Epithelial cell of esophagus (primary cell): Measurements from ENCODE around the gene BCORL1.

Experiments used
- DNase-seq: peaks from one replicate; pipeline ENCODE4 v3.0.0; 2010; ENCODE audit warnings: low read depth
- H3K4me3 ChIP-seq: 2 replicates; pipeline ENCODE4 v1.5.1; 2011; ENCODE audit warnings: mild to moderate bottlenecking, low read length, control low read depth
- CTCF ChIP-seq: IDR thresholded peaks from 2 replicates; pipeline ENCODE4 v1.5.1; 2011; ENCODE audit warnings: low read depth, mild to moderate bottlenecking, low read length, control low read depth, inconsistent platforms; ENCODE audit not compliant: insufficient read depth; ENCODE audit errors: missing control alignments

The BCORL1 gene

DNA sequence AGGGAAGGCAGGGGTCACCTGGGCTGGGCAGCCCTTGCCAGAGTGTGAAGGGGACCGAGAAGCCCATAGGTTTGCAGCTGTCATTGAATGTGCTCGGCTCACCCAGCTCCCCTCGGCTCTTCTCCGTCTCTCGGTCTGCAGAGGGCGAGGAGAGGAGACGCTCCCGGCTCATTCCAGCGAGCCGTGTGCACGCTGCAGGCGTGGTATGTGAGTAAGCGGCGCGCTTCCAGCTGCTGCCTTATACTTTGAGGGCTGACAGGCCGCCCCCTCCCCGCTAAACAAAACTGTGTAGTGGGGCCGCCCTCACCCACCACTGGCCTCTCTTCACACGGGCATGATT, 23.0 kb upstream of the BCORL1 start:
- H3K4me3 ChIP-seq = no peak overlapping the region
- no peak for TF ChIP-seq CTCF

DNA sequence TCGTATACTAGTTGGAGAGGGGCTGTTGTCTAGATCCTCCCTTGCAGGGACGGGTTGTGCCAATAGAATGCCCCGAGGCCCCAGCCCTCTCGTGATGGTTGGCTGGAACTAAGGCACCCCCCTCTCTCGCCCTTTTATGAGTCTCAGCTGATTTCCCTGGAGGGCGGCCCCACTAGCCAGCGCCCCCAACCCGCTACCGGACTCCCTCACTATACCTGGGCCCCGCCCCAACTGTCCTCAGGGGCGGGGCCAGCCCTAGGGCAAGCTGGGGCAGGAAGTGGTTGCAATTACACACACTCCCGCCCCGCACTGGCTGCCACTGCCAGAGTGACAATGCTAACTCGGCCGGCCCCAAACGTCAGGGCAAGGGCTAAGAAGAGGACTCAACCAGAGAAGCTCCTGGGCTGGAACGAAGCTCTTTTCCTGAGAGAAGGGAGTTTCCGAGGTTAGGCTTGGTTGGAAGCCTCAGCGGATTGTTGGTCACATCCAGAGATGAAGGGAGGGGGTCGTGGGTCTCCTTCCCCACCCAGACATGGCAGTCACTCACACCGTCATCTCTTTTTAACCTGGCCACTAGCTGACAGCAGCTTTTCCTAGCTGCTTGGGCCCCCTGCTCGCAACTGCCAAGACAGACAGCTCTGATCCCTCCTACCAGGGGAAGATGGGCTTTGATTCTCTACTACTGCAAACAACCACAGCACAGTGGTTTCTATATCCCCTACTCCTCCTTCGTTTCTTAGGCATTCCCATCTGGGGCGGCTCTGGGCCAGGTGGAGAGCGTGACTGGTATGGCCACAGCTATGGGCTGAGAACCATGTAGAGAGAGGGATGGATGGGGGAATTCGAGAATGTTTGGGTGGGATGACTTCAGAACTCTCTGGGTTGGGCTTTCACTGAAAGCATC, 21.0 kb upstream of the BCORL1 start:
- H3K4me3 ChIP-seq = no peak overlapping the region
- no peak for TF ChIP-seq CTCF
- peak; percentile 60 for DNase-seq

More for the DNA sequence above, 23.0 kb upstream of the BCORL1 start:
- peak; percentile 53 for DNase-seq

- no peak for DNase-seq
- H3K4me3 ChIP-seq = no peak overlapping the region
- TF ChIP-seq CTCF = no peak
Measured at GRCh38 chrX:129963729-129964128, 18.7 kb upstream of the BCORL1 start.

DNA sequence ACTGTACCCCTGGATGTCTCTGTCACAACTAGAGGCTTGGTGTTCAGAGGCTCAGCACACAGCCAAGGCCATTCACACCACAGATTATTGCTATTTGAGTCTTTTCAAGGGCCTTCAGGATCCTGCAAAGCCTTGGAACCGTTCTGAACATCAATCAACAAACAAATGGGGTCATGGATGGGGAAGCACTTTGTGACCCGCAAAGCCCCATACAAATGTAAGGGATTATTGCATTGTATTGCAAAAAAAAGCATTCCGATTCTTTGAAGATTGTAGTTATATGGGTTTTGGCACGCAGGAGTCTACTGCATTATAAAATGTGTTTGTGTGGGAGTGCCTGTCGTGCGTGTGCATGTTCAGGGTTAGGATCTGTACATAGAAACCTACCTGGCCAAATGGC, 17.3 kb upstream of the BCORL1 start:
- no peak for DNase-seq
- no peak for TF ChIP-seq CTCF

GRCh38 chrX:129968968-129969367, 13.5 kb upstream of the BCORL1 start:
- no peak for TF ChIP-seq CTCF
- H3K4me3 ChIP-seq = no peak overlapping the region
- no peak for DNase-seq

More for the DNA sequence above, 17.3 kb upstream of the BCORL1 start:
- no peak overlapping the region for H3K4me3 ChIP-seq

GRCh38 chrX:129976441-129976840, 6.0 kb upstream of the BCORL1 start:
- no peak for DNase-seq
- H3K4me3 ChIP-seq = no peak overlapping the region
- no peak for TF ChIP-seq CTCF
